ENCODE results near the gene KRTAP10-3.

Gene KRTAP10-3

GRCh38 chr21:44549525-44550211 lies 8.9 kb downstream of the KRTAP10-3 start:
- DNase-seq (ENCODE audit: low read depth in 2 of 2): no peak

GRCh38 chr21:44548922-44549321 lies 9.7 kb downstream of the KRTAP10-3 start:
- no peak for DNase-seq (ENCODE audit: low read depth in 2 of 2)

- no peak for DNase-seq (ENCODE audit: low read depth in 2 of 2)
These were observed 10.2 kb downstream of the KRTAP10-3 start for GRCh38 chr21:44548381-44548780.

DNA sequence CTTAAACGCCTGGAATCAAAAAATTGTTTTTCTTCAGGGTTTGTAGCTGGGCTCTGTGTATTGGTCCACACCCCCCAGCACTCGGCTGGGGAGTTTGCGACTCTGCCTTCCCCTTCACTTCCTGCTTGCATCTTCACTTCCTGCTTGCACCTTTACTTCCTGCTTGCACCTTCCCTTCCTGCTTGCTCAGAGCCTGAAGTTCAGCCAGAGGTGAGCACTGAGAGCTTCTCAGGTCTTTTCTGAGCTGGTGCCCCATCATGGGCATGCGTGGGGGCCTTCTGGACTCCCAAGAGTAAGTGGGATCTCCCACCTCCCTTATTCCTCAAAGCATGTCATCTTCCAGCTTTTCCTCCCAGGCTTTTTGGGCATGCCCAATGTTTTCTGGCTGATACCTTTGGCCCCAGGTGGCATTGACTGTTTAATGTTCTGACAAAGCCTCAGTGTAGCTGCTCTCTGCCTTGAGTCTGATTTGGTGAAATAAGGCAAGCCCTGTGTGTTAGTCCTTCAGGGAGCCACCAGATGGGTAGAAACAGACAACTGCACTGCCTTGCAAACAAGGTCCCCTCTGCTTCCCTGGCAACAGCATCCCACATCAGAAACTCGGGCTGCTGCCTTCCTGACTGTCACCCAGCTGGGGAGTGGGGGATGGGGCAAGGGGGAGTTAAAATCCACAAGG lies 10.8 kb downstream of the KRTAP10-3 start:
- no peak for DNase-seq (ENCODE audit: low read depth in 2 of 2)

DNA sequence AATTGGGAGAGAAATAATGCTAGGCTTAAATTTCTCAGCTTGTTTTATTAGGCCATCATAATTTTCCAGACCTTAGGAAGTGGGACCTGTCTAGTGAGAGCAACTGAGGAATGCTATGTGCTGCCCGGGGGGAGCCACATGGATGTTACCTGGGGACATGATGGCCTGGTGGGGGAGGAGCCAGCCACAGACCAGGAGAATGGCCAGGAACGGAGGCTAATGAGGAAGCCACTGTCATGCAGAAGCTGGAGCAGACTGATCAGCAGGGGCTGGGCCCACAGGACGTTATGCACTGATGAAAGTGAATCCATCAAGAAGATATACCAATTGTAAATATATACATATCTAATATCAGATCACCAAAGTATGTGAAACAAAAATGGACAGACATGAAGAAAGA lies 14.0 kb downstream of the KRTAP10-3 start:
- no peak for DNase-seq (ENCODE audit: low read depth in 2 of 2)

DNA sequence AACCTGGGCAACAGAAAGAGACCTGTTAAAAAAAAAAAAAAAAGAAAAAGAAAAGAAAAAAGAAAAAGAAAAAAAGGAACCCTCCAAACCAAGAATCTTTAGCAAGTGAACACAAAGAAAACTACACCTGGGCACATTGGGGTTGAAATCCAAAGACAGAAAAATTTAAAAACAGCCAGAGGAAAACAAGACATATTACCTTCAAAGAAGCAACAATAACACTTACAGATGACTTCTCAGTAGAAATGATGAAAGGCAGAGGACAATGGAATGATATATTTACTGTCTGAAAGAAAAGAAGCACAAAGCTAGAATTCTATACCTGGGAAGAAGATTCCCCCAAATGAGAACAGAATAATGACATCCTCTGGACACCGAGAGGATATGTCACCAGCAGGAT lies 15.9 kb downstream of the KRTAP10-3 start:
- DNase-seq (ENCODE audit: low read depth in 2 of 2): no peak

DNA sequence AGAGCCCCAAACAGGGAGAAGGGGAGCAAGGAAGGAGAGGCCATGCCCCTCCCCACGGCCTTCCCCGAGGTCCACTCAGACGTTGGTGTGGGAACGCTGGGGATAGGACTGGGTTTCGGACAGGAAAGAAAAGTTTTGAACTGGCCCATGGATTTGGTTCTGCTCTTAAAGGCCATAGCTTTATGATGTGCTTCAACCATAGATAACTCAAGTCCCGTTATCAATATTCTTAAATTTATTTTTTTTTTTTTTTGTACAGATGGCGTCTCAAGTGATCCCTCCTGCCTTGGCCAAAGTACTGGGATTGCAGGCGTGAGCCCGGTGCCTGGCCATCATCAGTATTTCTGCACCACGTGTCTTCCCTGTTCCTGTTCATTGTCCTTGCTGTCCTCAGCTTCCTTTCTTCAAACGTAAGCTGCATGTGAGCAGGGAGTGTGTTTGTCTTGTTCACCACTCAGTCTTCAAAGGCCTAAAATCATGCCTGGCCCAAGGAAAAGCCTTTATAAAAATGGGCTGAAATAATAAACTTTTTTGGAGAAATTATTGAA lies 17.8 kb downstream of the KRTAP10-3 start:
- no peak for DNase-seq (ENCODE audit: low read depth in 2 of 2)

DNA sequence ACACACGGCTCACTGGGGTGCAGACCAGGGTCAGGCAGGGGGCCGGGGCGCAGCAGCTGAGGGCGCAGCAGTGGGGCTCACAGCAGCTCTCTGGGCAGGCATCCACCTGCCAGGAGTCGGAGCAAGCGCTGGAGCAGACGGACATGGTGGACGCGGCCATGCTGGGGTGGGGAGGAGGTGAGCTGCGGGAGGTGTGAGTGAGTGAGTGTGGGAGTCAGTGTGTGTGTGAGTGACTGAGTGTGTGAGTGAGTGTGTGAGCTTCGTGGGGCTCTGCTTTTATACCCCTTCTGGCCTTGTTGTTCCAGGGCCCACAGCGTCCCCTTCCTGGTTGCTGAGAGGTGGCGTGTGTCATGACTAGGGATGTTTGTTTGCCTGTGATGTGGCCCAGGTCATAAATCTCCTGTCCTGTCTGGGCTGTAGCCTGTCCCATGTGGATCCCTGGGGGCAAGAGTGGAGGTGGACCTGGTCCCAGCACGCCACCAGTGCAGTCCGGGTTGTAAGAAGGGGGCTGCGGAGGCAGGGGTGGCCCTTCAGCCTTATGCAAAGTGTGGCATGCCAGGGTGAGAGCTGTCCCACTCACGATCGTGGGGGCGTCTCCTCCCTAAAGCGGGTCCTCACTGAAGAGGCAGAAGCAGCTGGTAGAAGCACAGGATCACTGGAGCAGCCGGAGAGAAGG lies 18.5 kb downstream of the KRTAP10-3 start, which contains the start of gene KRTAP10-1:
KRTAP10-1 (minus strand) TSS at position 205 of the 676 bp plus-strand sequence; CDS start at position 160, 45 bp downstream.
- DNase-seq (ENCODE audit: low read depth in 2 of 2): no peak

- DNase-seq (ENCODE audit: low read depth in 2 of 2): no peak
These were observed 19.5 kb downstream of the KRTAP10-3 start for GRCh38 chr21:44539046-44539445.

GRCh38 chr21:44537930-44538911 lies 20.4 kb downstream of the KRTAP10-3 start:
- DNase-seq (ENCODE audit: low read depth in 2 of 2): no peak

DNA sequence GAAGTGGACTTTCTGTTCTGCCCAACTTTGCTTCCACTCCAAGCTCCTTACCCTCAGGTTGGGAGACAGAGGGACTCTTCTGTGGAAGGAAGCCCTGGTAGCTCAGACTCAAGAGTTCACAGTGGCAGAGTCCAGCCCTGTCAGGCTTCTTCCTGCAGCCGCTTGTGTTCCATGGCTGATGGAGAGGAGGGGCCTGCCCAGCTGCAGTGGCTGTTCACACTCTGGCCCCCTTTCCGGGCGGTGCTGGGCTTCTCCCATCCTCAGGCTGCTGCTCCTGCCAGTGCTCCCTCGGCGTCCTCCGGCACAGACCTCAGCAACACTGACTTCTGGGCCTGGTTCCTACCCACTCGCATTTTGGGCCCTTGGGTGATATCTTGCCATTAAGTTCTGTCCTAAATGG lies 22.6 kb downstream of the KRTAP10-3 start:
- DNase-seq (ENCODE audit: low read depth in 2 of 2): no peak

- DNase-seq (ENCODE audit: low read depth in 2 of 2): no peak
These were observed 23.9 kb downstream of the KRTAP10-3 start for GRCh38 chr21:44534688-44535087.

DNA sequence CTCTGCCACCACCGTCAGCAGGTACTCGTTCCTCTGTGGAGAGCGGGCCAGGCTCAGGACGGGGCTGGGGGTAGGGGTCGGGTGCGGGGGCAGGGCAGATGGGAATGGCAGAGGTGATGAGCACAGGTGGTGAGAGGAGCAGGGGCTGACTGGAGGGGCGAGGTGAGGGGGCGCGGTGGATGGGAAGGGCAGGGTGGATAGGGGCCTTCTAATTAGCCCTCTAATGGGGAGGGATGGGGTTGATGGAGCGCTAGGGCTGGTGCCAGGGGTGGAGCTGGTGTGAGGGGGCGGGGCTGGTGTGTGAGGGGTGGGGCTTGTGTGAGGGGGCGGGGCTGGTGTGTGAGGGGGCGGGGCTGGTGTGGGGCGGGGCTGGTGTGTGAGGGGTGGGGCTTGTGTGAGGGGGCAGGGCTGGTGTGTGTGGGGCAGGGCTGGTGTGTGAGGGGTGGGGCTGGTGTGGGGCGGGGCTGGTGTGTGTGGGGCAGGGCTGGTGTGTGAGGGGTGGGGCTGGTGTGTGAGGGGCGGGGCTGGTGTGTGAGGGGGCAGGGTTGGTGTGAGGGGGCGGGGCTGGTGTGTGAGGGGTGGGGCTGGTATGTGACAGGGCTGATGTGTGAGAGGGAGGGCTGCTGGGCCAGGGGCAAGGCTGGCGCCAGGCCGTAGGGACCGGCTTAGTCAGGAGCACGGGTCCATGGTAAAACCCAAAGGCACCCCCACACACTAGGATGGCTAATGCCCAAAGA lies 24.5 kb downstream of the KRTAP10-3 start:
- no peak for DNase-seq (ENCODE audit: low read depth in 2 of 2)

DNA sequence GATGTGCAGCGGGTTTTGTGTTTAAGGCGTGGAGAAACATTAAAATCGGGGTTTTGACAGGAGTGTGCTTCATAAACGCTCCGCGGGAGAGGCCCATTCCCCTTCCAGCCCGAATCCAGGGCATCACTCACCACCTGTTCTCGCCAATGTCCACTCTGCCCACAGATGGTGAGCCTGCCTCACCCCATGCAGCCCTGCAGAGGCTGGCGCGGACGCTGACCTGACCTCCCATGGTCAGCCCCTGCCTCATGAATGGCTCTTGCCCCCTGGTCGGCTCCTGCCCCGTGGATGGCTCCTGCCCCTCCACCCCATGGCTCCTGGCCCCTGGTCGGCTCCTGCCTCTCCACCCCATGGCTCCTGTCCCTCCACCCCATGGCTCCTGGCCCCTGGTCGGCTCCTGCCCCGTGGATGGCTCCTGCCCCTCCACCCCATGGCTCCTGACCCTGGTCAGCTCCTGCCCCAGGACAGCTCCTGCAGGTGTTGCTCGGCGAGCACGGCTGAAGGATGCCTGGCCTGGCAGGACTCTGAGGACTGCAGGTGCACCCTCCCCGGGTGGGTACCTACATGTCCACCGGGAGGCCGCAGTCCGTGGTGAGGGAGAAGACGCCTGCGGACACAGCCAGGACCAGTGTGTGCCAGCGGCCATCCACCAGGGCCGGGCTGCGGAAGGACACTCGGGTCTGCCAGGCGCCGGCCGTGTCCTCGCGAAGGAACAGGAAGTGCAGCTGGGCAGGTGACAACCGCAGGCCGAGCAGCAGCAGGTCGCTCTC lies 25.3 kb downstream of the KRTAP10-3 start:
- no peak for DNase-seq (ENCODE audit: low read depth in 2 of 2)

DNA sequence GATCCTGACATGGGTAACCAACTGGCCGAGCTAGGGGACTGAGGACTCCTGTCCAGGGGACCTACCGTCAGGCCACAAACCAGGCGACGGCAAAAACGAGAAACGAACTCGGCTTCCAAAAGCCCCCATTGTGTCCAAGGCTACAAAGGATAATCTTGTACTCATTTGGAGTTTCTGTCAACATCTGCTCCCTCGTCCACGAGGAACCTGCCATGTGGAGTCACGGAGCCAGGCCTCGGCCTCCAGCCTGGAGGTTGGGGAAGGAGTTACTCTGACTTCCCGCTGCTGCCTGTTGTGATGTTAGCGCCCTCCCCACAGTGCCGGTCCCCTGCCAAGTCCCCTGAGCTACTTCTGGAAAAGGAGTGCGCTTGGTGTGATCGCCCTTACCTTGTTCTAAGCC lies 25.9 kb downstream of the KRTAP10-3 start:
- no peak for DNase-seq (ENCODE audit: low read depth in 2 of 2)

DNA sequence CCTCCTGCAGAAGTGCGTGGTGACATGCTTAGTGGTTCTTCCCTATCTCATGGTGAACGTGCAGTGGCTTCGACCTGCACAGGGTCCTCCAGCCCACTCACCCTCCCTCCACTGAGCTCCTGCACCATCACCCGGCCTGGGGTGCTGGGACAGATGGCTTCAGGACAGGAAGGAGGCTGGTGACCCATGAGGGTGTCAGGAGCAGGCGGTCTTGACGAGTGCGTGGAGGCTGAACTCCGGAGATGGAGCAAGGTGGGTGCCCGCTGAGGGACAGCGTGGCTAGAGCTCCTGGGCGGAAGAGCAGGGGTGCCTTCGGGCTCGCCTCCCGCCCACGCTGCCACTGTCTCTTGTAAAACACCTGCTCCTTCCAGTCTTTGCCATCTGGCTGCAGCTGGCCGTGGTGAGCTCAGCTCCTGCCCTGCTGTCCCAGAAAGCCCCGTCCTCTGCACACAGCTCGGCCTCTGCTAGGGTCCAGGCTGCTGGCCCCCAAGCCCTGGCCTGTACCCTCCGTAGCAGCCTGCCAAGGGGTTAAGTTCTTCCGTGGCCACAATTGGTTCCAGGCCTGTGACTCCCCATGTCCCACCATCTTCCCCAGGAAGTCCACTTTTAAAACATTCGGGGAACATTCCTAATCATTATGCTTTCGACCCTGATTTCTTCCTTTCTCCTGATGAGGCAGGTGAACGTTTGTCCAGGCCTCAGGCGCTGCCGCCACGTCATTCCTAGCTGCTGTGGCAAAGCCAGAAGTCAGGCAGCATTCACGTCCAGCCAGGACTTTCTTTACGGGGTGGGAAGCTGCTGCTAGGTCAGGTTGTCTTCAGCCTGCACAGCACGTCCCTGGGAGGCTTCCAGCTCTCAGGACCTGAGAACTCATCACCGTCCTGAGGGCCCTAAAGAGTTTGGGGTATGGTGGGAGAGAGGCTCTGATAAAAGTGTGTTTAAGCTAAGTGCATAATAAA lies 26.7 kb downstream of the KRTAP10-3 start:
- no peak for DNase-seq (ENCODE audit: low read depth in 2 of 2)

- no peak for DNase-seq (ENCODE audit: low read depth in 2 of 2)
These were observed 27.5 kb downstream of the KRTAP10-3 start for GRCh38 chr21:44530903-44531605.
